Esophagus muscularis mucosa (tissue), 3 donors: Measurements from ENCODE around the gene NSMCE3.

Experiments
- CTCF ChIP-seq, 3 experiments: fragments of 200-600 bp in 2 of 3; fragments of 450-650 bp in 1 of 3; sonication (generic) in 2 of 3; IDR thresholded peaks; one replicate each; pipeline ENCODE4 v1.5.1; 2017 to 2019; ENCODE audit warnings: antibody characterized with exemption in 3 of 3, mild to moderate bottlenecking in 2 of 3, moderate library complexity in 1 of 3
- POLR2A ChIP-seq: fragments of 450-650 bp; IDR thresholded peaks from one replicate; pipeline ENCODE4 v1.6.1; 2017; ENCODE audit warnings: antibody characterized with exemption, moderate library complexity, mild to moderate bottlenecking, low read depth
- POLR2AphosphoS5 ChIP-seq, 2 donors: sonication (generic); formaldehyde crosslinking; IDR thresholded peaks; one replicate each; pipeline ENCODE4 v1.6.1; 2017; ENCODE audit warnings: antibody characterized with exemption in 2 of 2

GRCh38 chr15:29263289-29263688, 6.3 kb downstream of the NSMCE3 start:
- TF ChIP-seq POLR2AphosphoS5 (IDR thresholded peaks at IDR 0.05) = no peak
- no peak for TF ChIP-seq POLR2A
- no peak for TF ChIP-seq CTCF (IDR thresholded peaks at IDR 0.05)
